Body of pancreas (tissue), 4 donors: ENCODE measurements around the gene COL5A2.

ENCODE experiments used
- CTCF ChIP-seq, 7 experiments: fragments of 450-650 bp in 4 of 7; fragments of 200-600 bp in 3 of 7; sonication (generic) in 3 of 7; IDR thresholded peaks; one replicate each; pipeline ENCODE4 v1.5.1; 2016 to 2019; ENCODE audit warnings: antibody characterized with exemption in 7 of 7
- POLR2A ChIP-seq, 3 donors: fragments of 450-650 bp; IDR thresholded peaks; one replicate each; pipeline ENCODE4 v1.6.1; 2016; ENCODE audit warnings: antibody characterized with exemption in 3 of 3, mild to moderate bottlenecking in 2 of 3

- TF ChIP-seq CTCF (IDR thresholded peaks at IDR 0.05) = no peak
- TF ChIP-seq POLR2A (IDR thresholded peaks at IDR 0.05) = no peak
Observed at GRCh38 chr2:189168856-189169499, 10.6 kb downstream of the COL5A2 start.
